ENCODE data around the gene DNAH7.

DNA sequence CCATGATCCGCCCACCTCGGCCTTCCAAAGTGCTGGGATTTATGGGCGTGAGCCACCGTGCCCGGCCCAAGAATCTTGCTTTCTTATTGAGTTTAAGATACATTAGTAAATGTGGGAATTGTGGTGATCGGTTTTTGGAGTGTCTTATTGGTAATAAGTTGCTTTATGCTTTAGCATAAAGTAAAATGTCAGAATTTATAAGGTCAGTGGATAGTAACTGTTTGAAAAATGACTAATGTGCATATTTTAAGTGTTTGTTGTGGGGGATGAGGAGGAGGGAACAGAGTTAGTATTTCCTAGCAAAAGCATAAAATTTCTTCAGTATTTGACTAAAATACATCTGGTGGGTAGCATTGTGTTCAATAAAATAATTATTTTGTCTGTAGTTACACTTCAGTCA lies 334.2 kb downstream of the DNAH7 start:
- TF ChIP-seq, protein P1, sequence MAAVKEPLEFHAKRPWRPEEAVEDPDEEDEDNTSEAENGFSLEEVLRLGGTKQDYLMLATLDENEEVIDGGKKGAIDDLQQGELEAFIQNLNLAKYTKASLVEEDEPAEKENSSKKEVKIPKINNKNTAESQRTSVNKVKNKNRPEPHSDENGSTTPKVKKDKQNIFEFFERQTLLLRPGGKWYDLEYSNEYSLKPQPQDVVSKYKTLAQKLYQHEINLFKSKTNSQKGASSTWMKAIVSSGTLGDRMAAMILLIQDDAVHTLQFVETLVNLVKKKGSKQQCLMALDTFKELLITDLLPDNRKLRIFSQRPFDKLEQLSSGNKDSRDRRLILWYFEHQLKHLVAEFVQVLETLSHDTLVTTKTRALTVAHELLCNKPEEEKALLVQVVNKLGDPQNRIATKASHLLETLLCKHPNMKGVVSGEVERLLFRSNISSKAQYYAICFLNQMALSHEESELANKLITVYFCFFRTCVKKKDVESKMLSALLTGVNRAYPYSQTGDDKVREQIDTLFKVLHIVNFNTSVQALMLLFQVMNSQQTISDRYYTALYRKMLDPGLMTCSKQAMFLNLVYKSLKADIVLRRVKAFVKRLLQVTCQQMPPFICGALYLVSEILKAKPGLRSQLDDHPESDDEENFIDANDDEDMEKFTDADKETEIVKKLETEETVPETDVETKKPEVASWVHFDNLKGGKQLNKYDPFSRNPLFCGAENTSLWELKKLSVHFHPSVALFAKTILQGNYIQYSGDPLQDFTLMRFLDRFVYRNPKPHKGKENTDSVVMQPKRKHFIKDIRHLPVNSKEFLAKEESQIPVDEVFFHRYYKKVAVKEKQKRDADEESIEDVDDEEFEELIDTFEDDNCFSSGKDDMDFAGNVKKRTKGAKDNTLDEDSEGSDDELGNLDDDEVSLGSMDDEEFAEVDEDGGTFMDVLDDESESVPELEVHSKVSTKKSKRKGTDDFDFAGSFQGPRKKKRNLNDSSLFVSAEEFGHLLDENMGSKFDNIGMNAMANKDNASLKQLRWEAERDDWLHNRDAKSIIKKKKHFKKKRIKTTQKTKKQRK (IDR thresholded peaks at IDR 0.05; ENCODE audit: borderline replicate concordance, low read depth, low read length), result no peak
- TF ChIP-seq CSDE1 (IDR thresholded peaks at IDR 0.05), result no peak
- TF ChIP-seq SP1 (CRISPR knock-in tag; IDR thresholded peaks at IDR 0.05), result no peak
- TF ChIP-seq NCOA4 (IDR thresholded peaks at IDR 0.05; ENCODE audit: partially characterized antibody), result no peak
- no peak for TF ChIP-seq FOXM1 (IDR thresholded peaks at IDR 0.05; ENCODE audit: low read depth)
- TF ChIP-seq FOXM1 (CRISPR knock-in tag; IDR thresholded peaks at IDR 0.05; ENCODE audit: low read depth), result no peak
- no peak for TF ChIP-seq RBM14 (IDR thresholded peaks at IDR 0.05; ENCODE audit: borderline replicate concordance, insufficient read depth, low read depth, low read length)
- TF ChIP-seq, protein P2, sequence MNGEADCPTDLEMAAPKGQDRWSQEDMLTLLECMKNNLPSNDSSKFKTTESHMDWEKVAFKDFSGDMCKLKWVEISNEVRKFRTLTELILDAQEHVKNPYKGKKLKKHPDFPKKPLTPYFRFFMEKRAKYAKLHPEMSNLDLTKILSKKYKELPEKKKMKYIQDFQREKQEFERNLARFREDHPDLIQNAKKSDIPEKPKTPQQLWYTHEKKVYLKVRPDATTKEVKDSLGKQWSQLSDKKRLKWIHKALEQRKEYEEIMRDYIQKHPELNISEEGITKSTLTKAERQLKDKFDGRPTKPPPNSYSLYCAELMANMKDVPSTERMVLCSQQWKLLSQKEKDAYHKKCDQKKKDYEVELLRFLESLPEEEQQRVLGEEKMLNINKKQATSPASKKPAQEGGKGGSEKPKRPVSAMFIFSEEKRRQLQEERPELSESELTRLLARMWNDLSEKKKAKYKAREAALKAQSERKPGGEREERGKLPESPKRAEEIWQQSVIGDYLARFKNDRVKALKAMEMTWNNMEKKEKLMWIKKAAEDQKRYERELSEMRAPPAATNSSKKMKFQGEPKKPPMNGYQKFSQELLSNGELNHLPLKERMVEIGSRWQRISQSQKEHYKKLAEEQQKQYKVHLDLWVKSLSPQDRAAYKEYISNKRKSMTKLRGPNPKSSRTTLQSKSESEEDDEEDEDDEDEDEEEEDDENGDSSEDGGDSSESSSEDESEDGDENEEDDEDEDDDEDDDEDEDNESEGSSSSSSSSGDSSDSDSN (IDR thresholded peaks at IDR 0.05; ENCODE audit: borderline replicate concordance in 1 of 2, low read depth in 2 of 2, low read length in 2 of 2), result no peak
- no peak for TF ChIP-seq ESRRB (CRISPR knock-in tag; IDR thresholded peaks at IDR 0.05; ENCODE audit: borderline replicate concordance)

All from K562 (cell line).